Stimulated activated naive CD8-positive, alpha-beta T cell treated with anti-CD3 and anti-CD28 coated beads, Interleukin-15, Interleukin-2, amounts not matched to agents 100 ng/mL and 50 ng/mL, for 24 hours (primary cell): ENCODE measurements around the gene MIOS.
"Not testable (repeated sequence)": the region's sequence is repeated elsewhere in the genome, so short reads cannot be mapped to it uniquely, and the experiment has no call there.

ENCODE experiments used
- H3K27ac Mint-ChIP-seq: one replicate; pipeline ENCODE4 v1.8.0; 2021; ENCODE audit warnings: mild to moderate bottlenecking, mixed read lengths
- H3K27me3 Mint-ChIP-seq: one replicate; pipeline ENCODE4 v1.8.0; 2021; ENCODE audit warnings: mixed read lengths
- H3K36me3 Mint-ChIP-seq: one replicate; pipeline ENCODE4 v1.8.0; 2021; ENCODE audit warnings: low read depth, mixed read lengths
- H3K4me1 Mint-ChIP-seq: one replicate; pipeline ENCODE4 v1.8.0; 2021; ENCODE audit warnings: low read depth, mixed read lengths
- H3K4me3 Mint-ChIP-seq: one replicate; pipeline ENCODE4 v1.8.0; 2021; ENCODE audit warnings: mild to moderate bottlenecking, mixed read lengths
- H3K9me3 Mint-ChIP-seq: one replicate; pipeline ENCODE4 v1.8.0; 2021; ENCODE audit warnings: mixed read lengths

Gene MIOS

GRCh38 chr7:7639421-7639820, 72.7 kb downstream of the MIOS start:
- Mint-ChIP-seq H3K27me3 (no peaks in the 10 kb centered on the region), H3K4me1 (peaks cover 58% of the 10 kb centered on the region), H3K36me3 (peaks cover 59% of the 10 kb centered on the region), H3K27ac (peak overlapping the region; percentile 99), H3K9me3 (peaks cover 3% of the 10 kb centered on the region), H3K4me3 (peak overlapping the region; percentile 97)

- Mint-ChIP-seq H3K4me3 (peak overlapping the region; percentile 97), H3K9me3 (peaks cover 3% of the 10 kb centered on the region), H3K27ac (peak overlapping the region; percentile 99), H3K4me1 (peaks cover 62% of the 10 kb centered on the region), H3K27me3 (no peaks in the 10 kb centered on the region), H3K36me3 (peaks cover 61% of the 10 kb centered on the region)
Observed at GRCh38 chr7:7639847-7640220, 73.2 kb downstream of the MIOS start.

GRCh38 chr7:7640221-7641128, 73.8 kb downstream of the MIOS start, which contains the start of gene UMAD1:
Gene UMAD1 (plus strand): TSS chr7:7640752. CDS start chr7:7673372, 32,620 bp downstream.
- Mint-ChIP-seq H3K9me3 (peaks cover 3% of the 10 kb centered on the region), H3K4me3 (peak within 1 kb of the TSS; percentile 97), H3K27me3 (no peaks in the 10 kb centered on the region), H3K36me3 (peaks cover 58% of the 10 kb centered on the region), H3K27ac (peak within 1 kb of the TSS; percentile 99), H3K4me1 (peaks cover 66% of the 10 kb centered on the region)

- Mint-ChIP-seq H3K36me3 (peaks cover 59% of the 10 kb centered on the region), H3K4me3 (peak overlapping the region; percentile 97), H3K27ac (peak overlapping the region; percentile 99), H3K9me3 (peaks cover 3% of the 10 kb centered on the region), H3K4me1 (peaks cover 73% of the 10 kb centered on the region), H3K27me3 (no peaks in the 10 kb centered on the region)
Observed at GRCh38 chr7:7641129-7641663, 74.5 kb downstream of the MIOS start.

- Mint-ChIP-seq H3K36me3 (peaks cover 58% of the 10 kb centered on the region), H3K4me1 (peaks cover 73% of the 10 kb centered on the region), H3K4me3 (peak overlapping the region; percentile 97), H3K9me3 (peaks cover 9% of the 10 kb centered on the region), H3K27ac (peak overlapping the region; percentile 99), H3K27me3 (no peaks in the 10 kb centered on the region)
Observed at GRCh38 chr7:7642081-7642480, 75.4 kb downstream of the MIOS start.

- peaks cover 51% of the 10 kb centered on the region for H3K4me1 Mint-ChIP-seq
Observed at GRCh38 chr7:7647495-7648036, 80.9 kb downstream of the MIOS start.

GRCh38 chr7:7650682-7651206, 84.1 kb downstream of the MIOS start:
- Mint-ChIP-seq H3K27me3 (no peaks in the 10 kb centered on the region), H3K4me1 (peaks cover 37% of the 10 kb centered on the region), H3K9me3 (peaks cover 5% of the 10 kb centered on the region), H3K4me3 (no peak overlapping the region), H3K36me3 (peaks cover 11% of the 10 kb centered on the region), H3K27ac (no peak overlapping the region)

More at GRCh38 chr7:7647495-7648036, 80.9 kb downstream of the MIOS start:
- H3K4me3 Mint-ChIP-seq = no peak overlapping the region
- no peaks in the 10 kb centered on the region for H3K27me3 Mint-ChIP-seq
- H3K9me3 Mint-ChIP-seq = peaks cover 9% of the 10 kb centered on the region
- H3K27ac Mint-ChIP-seq = no peak overlapping the region
- H3K36me3 Mint-ChIP-seq = peaks cover 38% of the 10 kb centered on the region

- H3K27ac Mint-ChIP-seq = no peak overlapping the region
- H3K9me3 Mint-ChIP-seq = peaks cover 4% of the 10 kb centered on the region
- no peak overlapping the region for H3K4me3 Mint-ChIP-seq
- peaks cover 32% of the 10 kb centered on the region for H3K4me1 Mint-ChIP-seq
- no peaks in the 10 kb centered on the region for H3K27me3 Mint-ChIP-seq
- H3K36me3 Mint-ChIP-seq = peaks cover 11% of the 10 kb centered on the region
Observed at GRCh38 chr7:7651479-7651878, 84.8 kb downstream of the MIOS start.

- Mint-ChIP-seq H3K27ac (no peak overlapping the region), H3K27me3 (no peaks in the 10 kb centered on the region), H3K4me3 (no peak overlapping the region), H3K36me3 (peaks cover 22% of the 10 kb centered on the region), H3K4me1 (peaks cover 32% of the 10 kb centered on the region), H3K9me3 (no peaks in the 10 kb centered on the region)
Observed at GRCh38 chr7:7652798-7653540, 86.3 kb downstream of the MIOS start.

GRCh38 chr7:7653593-7654187, 87.0 kb downstream of the MIOS start:
- H3K27me3 Mint-ChIP-seq = no peaks in the 10 kb centered on the region
- no peaks in the 10 kb centered on the region for H3K9me3 Mint-ChIP-seq
- H3K27ac Mint-ChIP-seq = no peak overlapping the region
- peaks cover 29% of the 10 kb centered on the region for H3K36me3 Mint-ChIP-seq
- H3K4me3 Mint-ChIP-seq = no peak overlapping the region
- H3K4me1 Mint-ChIP-seq = peaks cover 32% of the 10 kb centered on the region

GRCh38 chr7:7654964-7655715, 88.5 kb downstream of the MIOS start:
- H3K27me3 Mint-ChIP-seq = no peaks in the 10 kb centered on the region
- H3K4me3 Mint-ChIP-seq = no peak overlapping the region
- peaks cover 39% of the 10 kb centered on the region for H3K4me1 Mint-ChIP-seq
- H3K27ac Mint-ChIP-seq = no peak overlapping the region
- H3K36me3 Mint-ChIP-seq = peaks cover 43% of the 10 kb centered on the region
- H3K9me3 Mint-ChIP-seq = peaks cover 9% of the 10 kb centered on the region

- not testable (repeated sequence) for H3K27me3 Mint-ChIP-seq, H3K27ac Mint-ChIP-seq, H3K4me3 Mint-ChIP-seq, H3K9me3 Mint-ChIP-seq
- Mint-ChIP-seq H3K4me1 (peaks cover 39% of the 10 kb centered on the region), H3K36me3 (peaks cover 43% of the 10 kb centered on the region)
Observed at GRCh38 chr7:7656459-7656858, 89.8 kb downstream of the MIOS start.
